Measurements from ENCODE around the gene NFATC1.
"Not testable (repeated sequence)": the region's sequence is repeated elsewhere in the genome, so short reads cannot be mapped to it uniquely, and the experiment has no call there.

NFATC1 gene

DNA sequence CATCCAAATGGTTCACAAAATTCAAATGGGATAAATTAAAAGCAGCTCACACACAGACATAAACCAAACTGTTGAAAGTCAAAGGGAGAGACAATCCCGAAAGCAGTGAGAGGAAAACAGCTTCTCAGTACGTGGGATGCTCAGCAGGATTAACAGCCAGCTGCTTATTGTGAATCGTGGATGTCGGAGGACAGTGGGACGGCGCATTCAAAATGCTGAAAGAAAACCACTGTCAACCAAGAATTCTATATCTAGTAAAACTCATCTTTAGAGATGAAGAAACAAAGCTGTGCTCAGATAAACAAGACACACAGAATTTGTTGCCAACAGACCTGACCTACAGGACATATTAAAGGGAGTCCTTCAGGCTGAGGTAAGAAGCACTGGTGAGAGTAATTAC is 102.9 kb downstream of the NFATC1 start:
- no peak overlapping the region for H3K4me3 ChIP-seq (ENCODE audit: low read depth, low read length)
- TF ChIP-seq, protein P1, sequence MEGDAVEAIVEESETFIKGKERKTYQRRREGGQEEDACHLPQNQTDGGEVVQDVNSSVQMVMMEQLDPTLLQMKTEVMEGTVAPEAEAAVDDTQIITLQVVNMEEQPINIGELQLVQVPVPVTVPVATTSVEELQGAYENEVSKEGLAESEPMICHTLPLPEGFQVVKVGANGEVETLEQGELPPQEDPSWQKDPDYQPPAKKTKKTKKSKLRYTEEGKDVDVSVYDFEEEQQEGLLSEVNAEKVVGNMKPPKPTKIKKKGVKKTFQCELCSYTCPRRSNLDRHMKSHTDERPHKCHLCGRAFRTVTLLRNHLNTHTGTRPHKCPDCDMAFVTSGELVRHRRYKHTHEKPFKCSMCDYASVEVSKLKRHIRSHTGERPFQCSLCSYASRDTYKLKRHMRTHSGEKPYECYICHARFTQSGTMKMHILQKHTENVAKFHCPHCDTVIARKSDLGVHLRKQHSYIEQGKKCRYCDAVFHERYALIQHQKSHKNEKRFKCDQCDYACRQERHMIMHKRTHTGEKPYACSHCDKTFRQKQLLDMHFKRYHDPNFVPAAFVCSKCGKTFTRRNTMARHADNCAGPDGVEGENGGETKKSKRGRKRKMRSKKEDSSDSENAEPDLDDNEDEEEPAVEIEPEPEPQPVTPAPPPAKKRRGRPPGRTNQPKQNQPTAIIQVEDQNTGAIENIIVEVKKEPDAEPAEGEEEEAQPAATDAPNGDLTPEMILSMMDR (IDR thresholded peaks at IDR 0.05; ENCODE audit: low read depth, low read length, missing control alignments), result no peak
- DNase-seq (ENCODE audit: low read depth), result no peak

DNA sequence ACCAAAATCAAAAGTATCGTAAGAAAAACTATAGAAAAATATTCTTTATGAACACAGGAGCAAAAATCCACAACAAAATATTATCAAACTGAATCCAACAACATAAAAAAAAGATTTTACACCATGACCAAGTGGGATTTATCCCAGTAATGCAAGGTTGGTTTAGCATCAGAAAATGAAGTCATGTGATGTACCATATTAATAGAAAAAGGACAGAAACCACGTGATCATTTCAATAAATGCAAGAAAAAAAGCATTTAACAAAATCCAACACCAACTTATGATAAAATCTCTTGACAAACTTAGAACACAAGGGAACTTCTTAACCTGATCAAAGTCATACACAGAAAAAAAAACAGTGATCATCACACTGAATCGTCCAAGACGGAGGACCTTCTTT is 105.3 kb downstream of the NFATC1 start:
- TF ChIP-seq, protein P1 (IDR thresholded peaks at IDR 0.05; ENCODE audit: low read depth, low read length, missing control alignments), result no peak
- DNase-seq (ENCODE audit: low read depth), result no peak

DNA sequence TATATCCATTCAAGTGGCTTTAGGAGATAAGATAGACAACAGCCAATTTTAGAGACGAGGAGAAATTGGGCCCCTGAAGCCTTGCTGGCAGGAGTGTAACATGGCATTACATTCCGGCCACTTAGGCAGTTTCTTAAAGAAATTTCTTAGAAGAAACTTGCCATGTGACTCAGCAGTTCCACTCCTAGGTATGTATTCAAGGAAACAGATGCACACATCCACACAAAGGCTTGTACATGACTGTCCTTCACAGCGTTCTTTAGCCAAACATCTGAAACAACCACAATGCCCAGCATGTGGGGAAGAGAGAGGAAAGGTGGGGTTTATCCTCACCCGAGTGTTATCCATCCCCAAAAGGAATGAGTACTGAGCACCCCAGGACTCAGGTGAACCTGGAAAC is 107.1 kb downstream of the NFATC1 start:
- DNase-seq (ENCODE audit: low read depth), result no peak
- TF ChIP-seq, protein P1 (IDR thresholded peaks at IDR 0.05; ENCODE audit: low read depth, low read length, missing control alignments), result no peak

More for the DNA sequence above, 105.3 kb downstream of the NFATC1 start:
- H3K4me3 ChIP-seq (ENCODE audit: low read depth, low read length), result no peak overlapping the region

DNA sequence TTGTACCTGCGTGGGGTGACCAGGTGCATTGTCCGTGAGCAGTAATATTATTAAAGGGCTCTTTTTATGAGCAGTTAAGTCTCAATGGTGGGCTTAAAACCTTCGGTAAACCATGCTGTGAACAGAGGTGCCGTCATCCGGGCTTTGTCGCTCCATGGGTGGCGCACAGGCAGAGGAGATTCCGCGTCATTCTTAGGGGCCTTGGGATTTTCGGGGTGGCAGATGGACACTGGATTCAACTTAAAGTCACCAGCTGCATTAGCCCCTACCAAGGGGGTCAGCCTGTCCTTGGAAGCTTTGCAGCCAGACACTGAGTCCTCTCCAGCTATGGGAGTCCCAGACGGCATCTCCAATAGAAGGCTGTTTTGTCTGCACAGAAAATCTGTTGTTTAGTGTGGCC is 107.7 kb downstream of the NFATC1 start:
- TF ChIP-seq, protein P1 (IDR thresholded peaks at IDR 0.05; ENCODE audit: low read depth, low read length, missing control alignments), result no peak
- no peak for DNase-seq (ENCODE audit: low read depth)
- H3K4me3 ChIP-seq (ENCODE audit: low read depth, low read length), result no peak overlapping the region

More for the DNA sequence above, 107.1 kb downstream of the NFATC1 start:
- H3K4me3 ChIP-seq (ENCODE audit: low read depth, low read length), result no peak overlapping the region

DNA sequence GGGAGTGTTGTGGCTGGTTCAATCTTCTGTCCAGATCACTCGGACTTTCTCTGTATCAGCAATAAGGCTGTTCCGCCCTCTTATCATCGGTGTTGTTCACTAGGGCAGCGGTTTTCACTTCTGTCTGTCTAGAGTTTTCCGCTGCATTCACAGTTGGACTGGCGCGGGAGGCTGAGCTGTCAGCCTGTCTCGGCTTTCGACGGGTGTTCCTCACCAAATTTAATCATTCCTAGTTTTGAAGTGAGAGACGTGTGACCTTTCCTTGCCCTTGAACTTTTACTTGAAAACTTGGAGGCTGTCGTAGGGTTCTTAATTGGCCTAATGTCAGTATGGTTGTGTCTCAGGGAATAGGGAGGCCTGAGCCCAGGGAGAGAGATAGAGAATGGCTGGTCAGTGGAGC is 108.3 kb downstream of the NFATC1 start:
- TF ChIP-seq, protein P1 (IDR thresholded peaks at IDR 0.05; ENCODE audit: low read depth, low read length, missing control alignments), result no peak
- H3K4me3 ChIP-seq (ENCODE audit: low read depth, low read length), result no peak overlapping the region
- no peak for DNase-seq (ENCODE audit: low read depth)

DNA sequence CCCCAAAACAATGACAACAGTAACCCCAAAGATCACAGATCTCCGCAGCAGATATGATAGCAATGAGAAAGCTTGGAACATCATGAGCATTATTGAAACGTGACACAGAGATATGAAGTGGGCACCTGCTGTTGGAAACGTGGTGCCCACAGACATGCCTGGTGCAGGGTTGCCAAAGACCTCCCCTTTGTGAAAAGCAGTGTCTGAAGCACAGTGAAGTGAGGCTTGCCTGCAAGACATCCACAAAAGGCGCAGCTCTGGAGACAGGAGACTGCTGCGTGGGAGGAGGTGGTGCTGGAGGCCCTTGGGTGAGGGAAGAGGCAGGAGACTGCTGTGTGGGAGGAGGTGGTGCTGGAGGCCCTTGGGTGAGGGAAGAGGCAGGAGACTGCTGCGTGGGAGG is 108.8 kb downstream of the NFATC1 start:
- not testable (repeated sequence) for H3K4me3 ChIP-seq (ENCODE audit: low read depth, low read length); DNase-seq (ENCODE audit: low read depth)

DNA sequence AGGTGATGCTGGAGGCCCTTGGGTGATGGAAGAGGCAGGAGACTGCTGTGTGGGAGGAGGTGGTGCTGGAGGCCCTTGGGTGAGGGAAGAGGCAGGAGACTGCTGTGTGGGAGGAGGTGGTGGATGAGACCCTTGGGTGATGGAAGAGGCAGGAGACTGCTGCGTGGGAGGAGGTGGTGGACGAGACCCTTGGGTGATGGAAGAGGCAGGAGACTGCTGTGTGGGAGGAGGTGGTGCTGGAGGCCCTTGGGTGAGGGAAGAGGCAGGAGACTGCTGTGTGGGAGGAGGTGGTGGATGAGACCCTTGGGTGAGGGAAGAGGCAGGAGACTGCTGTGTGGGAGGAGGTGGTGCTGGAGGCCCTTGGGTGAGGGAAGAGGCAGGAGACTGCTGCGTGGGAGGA is 109.7 kb downstream of the NFATC1 start:
- DNase-seq (ENCODE audit: low read depth); H3K4me3 ChIP-seq (ENCODE audit: low read depth, low read length): not testable (repeated sequence)

DNA sequence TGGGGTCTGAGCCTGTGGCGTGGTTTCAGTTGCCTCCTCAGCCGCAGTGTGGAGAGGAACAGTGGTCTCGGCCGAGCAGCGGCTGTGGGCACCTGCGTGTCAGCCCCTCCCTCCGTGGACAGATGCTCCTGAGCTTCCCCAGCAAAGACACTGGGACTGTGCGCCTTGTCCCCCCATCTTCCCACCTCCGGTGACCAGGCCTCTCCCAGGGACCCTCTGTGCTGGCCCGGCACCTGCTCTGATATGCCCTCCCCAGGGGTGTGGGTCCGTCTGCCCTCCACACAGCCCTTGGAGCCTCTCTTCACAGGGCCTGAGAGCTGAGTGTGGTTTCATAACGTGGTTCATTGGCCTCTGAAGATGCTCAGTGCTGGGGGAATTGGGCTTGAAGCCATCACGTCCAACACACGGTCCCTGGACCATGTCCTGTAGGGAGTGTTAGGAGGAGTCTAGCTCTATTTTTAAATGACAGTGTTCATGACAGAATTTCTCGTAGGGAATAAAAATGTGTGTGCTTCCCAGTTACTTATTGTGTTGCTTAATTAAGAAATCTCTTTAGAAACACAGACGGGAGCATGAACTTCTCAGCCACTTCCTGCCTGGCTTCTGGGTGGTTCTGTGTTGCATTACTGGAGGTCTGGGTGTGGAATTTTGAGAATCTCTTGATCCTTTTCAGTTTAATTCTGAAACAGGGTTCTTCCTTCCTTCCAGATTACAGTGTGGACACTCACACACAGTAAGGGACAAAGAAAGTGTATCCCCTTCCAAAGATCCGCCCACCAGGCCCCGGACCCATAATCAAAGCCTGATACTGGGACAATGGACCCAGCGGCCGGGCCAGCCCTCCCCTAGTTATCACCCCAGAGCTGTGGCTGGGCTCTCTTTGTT is 110.7 kb downstream of the NFATC1 start:
- DNase-seq (ENCODE audit: low read depth), result no peak
- H3K4me3 ChIP-seq (ENCODE audit: low read depth, low read length), result no peak overlapping the region
- TF ChIP-seq, protein P1 (IDR thresholded peaks at IDR 0.05; ENCODE audit: low read depth, low read length, missing control alignments), result no peak
